Suprapubic skin (tissue), 4 donors: Measurements from ENCODE around the gene DAB1.

Experiments used
- CTCF ChIP-seq, 2 donors: fragments of 200-600 bp in 1 of 2; fragments of 450-650 bp in 1 of 2; sonication (generic) in 1 of 2; IDR thresholded peaks; one replicate each; pipeline ENCODE4 v1.5.1; 2016 to 2019; ENCODE audit warnings: antibody characterized with exemption in 2 of 2, mild to moderate bottlenecking in 1 of 2, moderate library complexity in 1 of 2
- EP300 ChIP-seq: sonication (generic); formaldehyde crosslinking; IDR thresholded peaks from one replicate; pipeline ENCODE4 v1.6.1; 2017; ENCODE audit warnings: antibody characterized with exemption
- POLR2A ChIP-seq, 2 donors: fragments of 450-650 bp; IDR thresholded peaks; one replicate each; pipeline ENCODE4 v1.6.1; 2017; ENCODE audit warnings: antibody characterized with exemption in 2 of 2, mild to moderate bottlenecking in 2 of 2, moderate library complexity in 2 of 2
- POLR2AphosphoS5 ChIP-seq, 3 donors: sonication (generic); formaldehyde crosslinking; IDR thresholded peaks; one replicate each; pipeline ENCODE4 v1.6.1; 2017; ENCODE audit warnings: antibody characterized with exemption in 3 of 3

- no peak for TF ChIP-seq CTCF (IDR thresholded peaks at IDR 0.05)
- TF ChIP-seq POLR2A (IDR thresholded peaks at IDR 0.05) = no peak
- TF ChIP-seq POLR2AphosphoS5 (IDR thresholded peaks at IDR 0.05) = no peak
- no peak for TF ChIP-seq EP300
These were observed at the start of gene DAB1 for GRCh38 chr1:57423656-57424211.
